Gastroesophageal sphincter (tissue), 3 donors: ENCODE measurements around the gene CSHL1.

Experiments
- EP300 ChIP-seq: sonication (generic); formaldehyde crosslinking; IDR thresholded peaks from one replicate; pipeline ENCODE4 v1.6.1; 2017; ENCODE audit warnings: antibody characterized with exemption, mild to moderate bottlenecking
- TF ChIP-seq, protein P1 (sequence below), 4 experiments: fragments of 200-600 bp in 2 of 4; fragments of 450-650 bp in 2 of 4; sonication (generic) in 1 of 4; IDR thresholded peaks; one replicate each; pipeline ENCODE4 v1.5.1; 2017 to 2019; ENCODE audit warnings: antibody characterized with exemption in 4 of 4, mild to moderate bottlenecking in 2 of 4, moderate library complexity in 2 of 4

DNA sequence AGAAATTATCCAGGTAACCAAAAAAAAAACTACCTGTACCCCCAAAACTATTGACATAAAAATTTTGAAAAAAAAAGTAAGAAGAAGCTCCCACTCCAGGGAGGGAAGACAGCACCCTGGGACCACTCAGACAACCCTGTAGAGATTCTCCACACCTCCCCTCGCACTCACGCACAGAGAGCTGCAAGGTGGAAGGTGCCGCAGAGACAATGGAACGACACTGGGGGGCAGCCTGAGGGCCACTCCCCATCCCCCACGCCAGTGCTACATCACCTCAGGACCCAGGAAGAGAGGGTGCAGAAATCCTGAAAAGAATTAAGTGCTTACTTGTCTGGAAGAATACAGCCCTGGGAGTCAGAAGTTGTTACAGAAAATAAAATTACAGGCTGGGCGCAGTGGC, 26.3 kb upstream of the CSHL1 start:
- TF ChIP-seq, protein P1, sequence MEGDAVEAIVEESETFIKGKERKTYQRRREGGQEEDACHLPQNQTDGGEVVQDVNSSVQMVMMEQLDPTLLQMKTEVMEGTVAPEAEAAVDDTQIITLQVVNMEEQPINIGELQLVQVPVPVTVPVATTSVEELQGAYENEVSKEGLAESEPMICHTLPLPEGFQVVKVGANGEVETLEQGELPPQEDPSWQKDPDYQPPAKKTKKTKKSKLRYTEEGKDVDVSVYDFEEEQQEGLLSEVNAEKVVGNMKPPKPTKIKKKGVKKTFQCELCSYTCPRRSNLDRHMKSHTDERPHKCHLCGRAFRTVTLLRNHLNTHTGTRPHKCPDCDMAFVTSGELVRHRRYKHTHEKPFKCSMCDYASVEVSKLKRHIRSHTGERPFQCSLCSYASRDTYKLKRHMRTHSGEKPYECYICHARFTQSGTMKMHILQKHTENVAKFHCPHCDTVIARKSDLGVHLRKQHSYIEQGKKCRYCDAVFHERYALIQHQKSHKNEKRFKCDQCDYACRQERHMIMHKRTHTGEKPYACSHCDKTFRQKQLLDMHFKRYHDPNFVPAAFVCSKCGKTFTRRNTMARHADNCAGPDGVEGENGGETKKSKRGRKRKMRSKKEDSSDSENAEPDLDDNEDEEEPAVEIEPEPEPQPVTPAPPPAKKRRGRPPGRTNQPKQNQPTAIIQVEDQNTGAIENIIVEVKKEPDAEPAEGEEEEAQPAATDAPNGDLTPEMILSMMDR (IDR thresholded peaks at IDR 0.05), result no peak
- no peak for TF ChIP-seq EP300
